SU-DHL-6 (cell line): Measurements from ENCODE around the gene EPHA3.

ENCODE experiments used
- H2AFZ ChIP-seq: fragments of 200-600 bp; sonication (generic); 2 replicates; pipeline ENCODE4 v1.6.1; 2014; ENCODE audit warnings: low read depth, mild to moderate bottlenecking, moderate library complexity, mixed read lengths, antibody characterized with exemption, low read length; ENCODE audit not compliant: severe bottlenecking
- H3F3A ChIP-seq: fragments of 200-600 bp; shearing (Covaris generic); 2 replicates; pipeline ENCODE4 v1.6.0; 2016; ENCODE audit warnings: antibody characterized with exemption, mild to moderate bottlenecking; ENCODE audit not compliant: insufficient read depth
- H3K27ac ChIP-seq: fragments of 200-600 bp; sonication (generic); 2 replicates; pipeline ENCODE4 v1.5.1; 2016; ENCODE audit warnings: low read depth, mild to moderate bottlenecking, low read length, moderate library complexity, mixed read lengths
- H3K27me3 ChIP-seq: fragments of 200-600 bp; sonication (generic), shearing (Covaris generic); 2 replicates; pipeline ENCODE4 v1.6.0; 2014; ENCODE audit warnings: mild to moderate bottlenecking, low read length
- H3K36me3 ChIP-seq: fragments of 200-600 bp; sonication (generic); 2 replicates; pipeline ENCODE4 v1.6.1; 2014; ENCODE audit warnings: mild to moderate bottlenecking, low read length, mixed read lengths
- H3K4me2 ChIP-seq: fragments of 300-600, 200-600 bp; shearing (Covaris generic), sonication (generic); 2 replicates; pipeline ENCODE4 v1.6.0; 2014; ENCODE audit warnings: low read length, low read depth, mild to moderate bottlenecking; ENCODE audit not compliant: poor library complexity, severe bottlenecking
- H3K4me3 ChIP-seq: fragments of 200-600 bp; sonication (generic); 2 replicates; pipeline ENCODE4 v1.5.1; 2014; ENCODE audit warnings: antibody characterized with exemption, low read length, mild to moderate bottlenecking, mixed read lengths; ENCODE audit not compliant: insufficient read depth, poor library complexity, severe bottlenecking
- H3K79me2 ChIP-seq: fragments of 200-600 bp; sonication (generic); 2 replicates; pipeline ENCODE4 v1.6.1; 2014; ENCODE audit warnings: mild to moderate bottlenecking, low read length, moderate library complexity; ENCODE audit not compliant: insufficient read depth
- H3K9ac ChIP-seq: fragments of 200-600 bp; sonication (generic); 2 replicates; pipeline ENCODE4 v1.7.0; 2014; ENCODE audit warnings: mild to moderate bottlenecking, low read length
- H3K9me2 ChIP-seq: fragments of 200-600 bp; sonication (generic); replicated peaks from 2 replicates; pipeline ENCODE4 v1.6.1; 2014; ENCODE audit warnings: low read length; ENCODE audit not compliant: insufficient read depth
- H3K9me3 ChIP-seq: fragments of 200-600 bp; sonication (generic); 2 replicates; pipeline ENCODE4 v1.6.1; 2014; ENCODE audit warnings: low read length, mixed read lengths; ENCODE audit not compliant: insufficient read depth
- H4K20me1 ChIP-seq: fragments of 200-600 bp; sonication (generic); 2 replicates; pipeline ENCODE4 v1.6.1; 2014; ENCODE audit warnings: low read depth, mild to moderate bottlenecking, antibody characterized with exemption, low read length, moderate library complexity, mixed read lengths
- CTCF ChIP-seq: fragments of 200-600 bp; sonication (generic); IDR thresholded peaks from one replicate; pipeline ENCODE4 v1.5.1; 2017; ENCODE audit warnings: antibody characterized with exemption, mild to moderate bottlenecking, low read length, moderate library complexity; ENCODE audit not compliant: insufficient read depth, poor library complexity, severe bottlenecking
- EZH2phosphoT487 ChIP-seq: fragments of 200-600 bp; sonication (generic), shearing (Covaris generic); conservative IDR thresholded peaks from 2 replicates; pipeline ENCODE4 v1.6.1; 2018; ENCODE audit warnings: mild to moderate bottlenecking, antibody characterized with exemption, low read length, moderate library complexity, mixed read lengths

Gene EPHA3

DNA sequence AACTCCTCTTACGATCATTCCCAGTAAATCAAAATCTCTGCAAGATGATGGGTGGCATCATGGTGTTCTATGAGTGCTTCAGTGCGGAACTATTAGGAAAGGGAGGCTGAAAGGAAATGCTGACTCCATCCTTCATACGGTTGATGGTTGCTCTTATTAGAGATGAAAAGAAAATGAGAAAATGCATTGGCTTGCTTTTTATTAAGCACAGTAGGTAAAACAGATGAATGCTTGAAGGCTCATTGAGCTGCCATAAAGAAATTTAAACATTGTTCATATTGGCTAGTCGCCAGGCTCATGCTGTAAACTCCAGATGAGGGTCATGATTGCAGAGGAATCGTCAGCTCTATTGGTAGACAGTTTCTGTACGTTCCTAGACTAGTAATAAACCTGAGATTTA is 115.8 kb downstream of the EPHA3 start:
- no peaks in the 10 kb centered on the region for H3K9me2 ChIP-seq
- H3K36me3 ChIP-seq = no peaks in the 10 kb centered on the region
- H3K4me2 ChIP-seq = no peak overlapping the region
- no peak overlapping the region for H3K4me3 ChIP-seq
- H3K27ac ChIP-seq = no peak overlapping the region
- H3K9ac ChIP-seq = no peak overlapping the region
- H3K79me2 ChIP-seq = no peaks in the 10 kb centered on the region
- H2AFZ ChIP-seq = no peak overlapping the region
- H3K27me3 ChIP-seq = no peaks in the 10 kb centered on the region
- TF ChIP-seq EZH2phosphoT487 (no peak), CTCF (no peak)
- H4K20me1 ChIP-seq = no peaks in the 10 kb centered on the region
- H3K9me3 ChIP-seq = no peaks in the 10 kb centered on the region
- H3F3A ChIP-seq = no peaks in the 10 kb centered on the region

- no peak overlapping the region for H3K4me2 ChIP-seq
- no peaks in the 10 kb centered on the region for H4K20me1 ChIP-seq
These were observed 119.8 kb downstream of the EPHA3 start for GRCh38 chr3:89227218-89227617.

DNA sequence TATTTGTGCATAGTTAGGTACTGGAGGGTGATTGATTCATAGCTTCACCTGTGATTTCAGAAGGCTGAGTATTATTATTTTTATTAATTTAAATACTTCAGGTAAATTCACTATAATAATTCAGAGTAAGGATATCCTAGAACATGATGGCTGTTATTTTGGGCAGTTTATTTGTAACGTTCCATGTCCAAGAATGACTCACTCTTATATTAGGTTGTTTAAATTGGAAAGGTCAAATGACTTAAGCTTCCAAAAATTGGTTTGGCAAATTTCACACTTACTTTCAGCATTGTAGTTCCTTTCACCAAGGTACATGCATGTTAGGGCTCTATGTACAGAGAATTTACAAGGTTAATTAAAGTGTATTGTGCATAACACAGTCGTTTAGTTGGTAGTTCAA is 120.2 kb downstream of the EPHA3 start:
- Histone ChIP-seq H3K9me3 (no peaks in the 10 kb centered on the region), H4K20me1 (no peaks in the 10 kb centered on the region), H3K4me2 (no peak overlapping the region), H3K36me3 (no peaks in the 10 kb centered on the region), H3K9ac (no peak overlapping the region), H3K79me2 (no peaks in the 10 kb centered on the region), H3K4me3 (no peak overlapping the region), H2AFZ (no peak overlapping the region), H3K9me2 (no peaks in the 10 kb centered on the region), H3F3A (no peaks in the 10 kb centered on the region), H3K27ac (no peak overlapping the region), H3K27me3 (no peaks in the 10 kb centered on the region)
- TF ChIP-seq CTCF = no peak
- no peak for TF ChIP-seq EZH2phosphoT487

More at GRCh38 chr3:89227218-89227617, 119.8 kb downstream of the EPHA3 start:
- H3K9me2 ChIP-seq = no peaks in the 10 kb centered on the region
- no peaks in the 10 kb centered on the region for H3F3A ChIP-seq
- H2AFZ ChIP-seq = no peak overlapping the region
- TF ChIP-seq CTCF = no peak
- no peaks in the 10 kb centered on the region for H3K79me2 ChIP-seq
- H3K27ac ChIP-seq = no peak overlapping the region
- H3K27me3 ChIP-seq = no peaks in the 10 kb centered on the region
- H3K36me3 ChIP-seq = no peaks in the 10 kb centered on the region
- no peak overlapping the region for H3K9ac ChIP-seq
- no peaks in the 10 kb centered on the region for H3K9me3 ChIP-seq
- H3K4me3 ChIP-seq = no peak overlapping the region

DNA sequence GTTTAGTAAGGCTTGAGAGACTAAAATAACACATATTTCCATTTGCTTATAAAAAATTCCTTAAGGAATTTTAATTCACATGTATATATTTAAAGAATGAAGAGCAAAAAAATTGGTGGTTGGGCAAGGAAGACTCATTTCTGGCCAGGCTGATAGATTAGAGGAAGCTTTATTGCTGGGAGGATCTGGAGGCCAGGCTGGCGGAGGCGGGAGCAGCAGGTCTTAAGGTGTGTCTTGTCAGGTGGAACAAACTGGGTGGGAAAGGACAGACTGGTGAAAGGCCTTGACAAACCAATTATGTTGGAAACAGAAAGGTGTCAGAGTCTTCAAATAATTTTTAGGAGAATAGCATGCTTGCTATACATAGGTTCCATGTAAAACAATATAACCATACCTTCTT is 124.7 kb downstream of the EPHA3 start:
- no peaks in the 10 kb centered on the region for H3K9me3 ChIP-seq
- no peak overlapping the region for H3K4me3 ChIP-seq
- H3K27ac ChIP-seq = no peak overlapping the region
- no peaks in the 10 kb centered on the region for H3F3A ChIP-seq
- H3K9me2 ChIP-seq = no peaks in the 10 kb centered on the region
- no peak for TF ChIP-seq EZH2phosphoT487
- TF ChIP-seq CTCF = no peak
- no peaks in the 10 kb centered on the region for H3K79me2 ChIP-seq
- H3K27me3 ChIP-seq = no peaks in the 10 kb centered on the region
- H3K4me2 ChIP-seq = no peak overlapping the region
- H3K36me3 ChIP-seq = no peaks in the 10 kb centered on the region
- no peaks in the 10 kb centered on the region for H4K20me1 ChIP-seq
- no peak overlapping the region for H3K9ac ChIP-seq
- H2AFZ ChIP-seq = no peak overlapping the region
